WTC11 (cell line): Measurements from ENCODE around the gene KCNT1. TPM values are rescaled to one million over a fixed set of nuclear protein-coding genes. Genes with fewer than 3 reads are reported as not detected.
A peak's percentile ranks its signal among the peaks of the same experiment; 100 is the strongest.

ENCODE experiments used
- ATAC-seq: fragments of 200-7000 bp; cut with Tn5 transposase; 2 replicates; pipeline ENCODE4 v1.10.0; 2021; ENCODE audit warnings: mild to moderate bottlenecking, moderate library complexity
- CTCF ChIA-PET: fragments of 300-600 bp; sonication (Branson Sonifier 250); formaldehyde crosslinking; loops from one replicate; lab custom pipeline; 2021; ENCODE audit warnings: antibody characterized with exemption; lab: Charles Lee
- POLR2A ChIA-PET: fragments of 350-600 bp; sonication (Branson Sonifier 250); formaldehyde crosslinking; loops from one replicate; lab custom pipeline; 2021; ENCODE audit warnings: antibody characterized with exemption; lab: Charles Lee
- DNase-seq: peaks from one replicate; pipeline ENCODE4 v3.0.0; 2021; ENCODE audit warnings: low spot score
- H3K27ac Mint-ChIP-seq: 2 replicates; pipeline ENCODE4 v1.8.0; 2021; ENCODE audit warnings: mixed read lengths
- H3K27me3 Mint-ChIP-seq: 2 replicates; pipeline ENCODE4 v1.8.0; 2021; ENCODE audit warnings: low read depth, mild to moderate bottlenecking, moderate library complexity, mixed read lengths
- H3K36me3 Mint-ChIP-seq: 2 replicates; pipeline ENCODE4 v1.8.0; 2021; ENCODE audit warnings: mixed read lengths
- H3K4me1 Mint-ChIP-seq: 2 replicates; pipeline ENCODE4 v1.8.0; 2022; ENCODE audit warnings: mixed read lengths
- H3K4me3 Mint-ChIP-seq: 2 replicates; pipeline ENCODE4 v1.8.0; 2021; ENCODE audit warnings: mild to moderate bottlenecking, moderate library complexity, mixed read lengths
- H3K9me3 Mint-ChIP-seq: 2 replicates; pipeline ENCODE4 v1.8.0; 2021; ENCODE audit warnings: mixed read lengths
- ATF2 ChIP-seq: sonication (generic); formaldehyde crosslinking; IDR thresholded peaks from 2 replicates; pipeline ENCODE4 v1.8.1; 2022; ENCODE audit warnings: low read depth, missing genetic modification reagents, borderline replicate concordance
- ATF3 ChIP-seq: sonication (generic); formaldehyde crosslinking; conservative IDR thresholded peaks from 2 replicates; pipeline ENCODE4 v1.8.1; 2022; ENCODE audit warnings: mild to moderate bottlenecking, missing genetic modification reagents
- E2F1 ChIP-seq: sonication (generic); formaldehyde crosslinking; IDR thresholded peaks from 2 replicates; pipeline ENCODE4 v1.8.0; 2022; ENCODE audit warnings: mild to moderate bottlenecking, missing genetic modification reagents
- FOXP1 ChIP-seq: sonication (generic); formaldehyde crosslinking; IDR thresholded peaks from 2 replicates; pipeline ENCODE4 v1.8.0; 2022; ENCODE audit warnings: missing genetic modification reagents, mild to moderate bottlenecking, moderate library complexity, borderline replicate concordance
- JUN ChIP-seq: sonication (generic); formaldehyde crosslinking; IDR thresholded peaks from 2 replicates; pipeline ENCODE4 v1.8.0; 2023; ENCODE audit warnings: mild to moderate bottlenecking, missing genetic modification reagents
- RELA ChIP-seq: sonication (generic); formaldehyde crosslinking; IDR thresholded peaks from 2 replicates; pipeline ENCODE4 v1.8.1; 2022; ENCODE audit warnings: missing genetic modification reagents, mild to moderate bottlenecking, borderline replicate concordance
- TEAD4 ChIP-seq: sonication (generic); formaldehyde crosslinking; IDR thresholded peaks from 2 replicates; pipeline ENCODE4 v1.8.0; 2022; ENCODE audit warnings: mild to moderate bottlenecking, missing genetic modification reagents
- TP53 ChIP-seq: sonication (generic); formaldehyde crosslinking; IDR thresholded peaks from 2 replicates; pipeline ENCODE4 v1.8.1; 2023; ENCODE audit warnings: mild to moderate bottlenecking, missing genetic modification reagents
- total RNA-seq: library from RNA; stranded (reverse); gene quantifications from 3 replicates; pipeline ENCODE4 v1.2.3, GENCODE V29; 2021
- TF ChIP-seq, protein P1 (sequence below): fragments of 200-600 bp; IDR thresholded peaks from 2 replicates; pipeline ENCODE4 v1.8.0; 2022; ENCODE audit warnings: antibody characterized with exemption
- TF ChIP-seq, protein P2 (sequence below): sonication (generic); formaldehyde crosslinking; IDR thresholded peaks from 2 replicates; pipeline ENCODE4 v1.8.0; 2023; ENCODE audit warnings: missing genetic modification reagents, mild to moderate bottlenecking, borderline replicate concordance
- TF ChIP-seq, protein P3 (sequence below): sonication (generic); formaldehyde crosslinking; IDR thresholded peaks from 2 replicates; pipeline ENCODE4 v1.8.1; 2022; ENCODE audit warnings: missing genetic modification reagents, borderline replicate concordance

Gene KCNT1
- total RNA-seq, 1 experiment from 2014 or later = 0.13 TPM

DNA sequence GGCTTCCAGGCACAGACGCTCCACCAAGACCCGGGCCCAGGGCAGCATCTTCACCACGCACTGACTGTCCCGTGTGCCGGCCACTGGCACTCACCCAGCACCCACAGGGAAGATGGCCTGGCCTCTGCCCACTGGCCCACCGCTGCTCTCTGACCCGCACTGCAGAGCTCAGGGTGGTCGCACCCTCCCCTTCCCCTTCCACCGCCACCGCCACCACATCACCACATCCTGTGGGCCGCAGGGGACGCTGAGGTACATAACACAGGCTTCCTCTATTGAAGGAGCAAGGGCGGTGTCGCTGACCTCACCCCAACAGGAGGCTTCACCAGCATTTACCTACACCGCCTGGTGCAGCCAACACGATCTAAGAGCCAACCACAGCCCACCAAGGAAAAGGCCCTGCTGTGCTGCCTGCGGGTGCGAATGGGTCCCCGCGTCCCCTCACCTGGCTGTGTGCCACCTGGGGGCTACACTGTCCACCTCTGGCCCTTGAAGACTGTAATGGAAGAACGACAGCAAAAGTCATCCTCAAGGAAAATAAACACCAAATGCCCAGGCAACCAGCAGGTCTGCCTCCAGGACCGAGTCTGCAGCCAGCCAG, 103.5 kb downstream of the KCNT1 start:
- CTCF ChIA-PET = interaction anchor here (0.7 to 1.4 kb wide), 3 partner anchors 10 to 156 kb away, joined by 3 to 5 read pairs (median 3); partner anchors contain the start of gene UBAC1
- Mint-ChIP-seq H3K27ac (peak overlapping the region; percentile 79; the same call in 1 of the 2 replicates), H3K4me1 (peaks cover 4% of the 10 kb centered on the region; the same call in 1 of the 2 replicates), H3K36me3 (peaks cover 8% of the 10 kb centered on the region), H3K27me3 (no peaks in the 10 kb centered on the region), H3K9me3 (peaks cover 6% of the 10 kb centered on the region), H3K4me3 (no peak overlapping the region)
- ATAC-seq (no peak), DNase-seq (no peak)
- 0 out of 2 replicates have a peak, but pooled peaks have one; percentile 10 for TF ChIP-seq FOXP1 (CRISPR knock-in tag)
- no peak for TF ChIP-seq E2F1 (CRISPR knock-in tag)
- POLR2A ChIA-PET = no interaction called here

- CTCF ChIA-PET = interaction anchor here (1.1 kb wide), 1 partner anchor 12 kb away, joined by 3 read pairs; no protein-coding TSS in a partner anchor
- no peaks in the 10 kb centered on the region for H3K4me1 Mint-ChIP-seq
- no peak for DNase-seq
- H3K9me3 Mint-ChIP-seq = no peaks in the 10 kb centered on the region
- no peak for TF ChIP-seq ATF3 (CRISPR knock-in tag)
- TF ChIP-seq, all 79 proteins: peak for 0
- peaks cover 37% of the 10 kb centered on the region for H3K36me3 Mint-ChIP-seq
- POLR2A ChIA-PET = no interaction called here
- H3K27ac Mint-ChIP-seq = no peak overlapping the region
- H3K4me3 Mint-ChIP-seq = no peak overlapping the region
- ATAC-seq = no peak
- H3K27me3 Mint-ChIP-seq = no peaks in the 10 kb centered on the region
These were observed 107.2 kb downstream of the KCNT1 start for GRCh38 chr9:135809166-135809565.

DNA sequence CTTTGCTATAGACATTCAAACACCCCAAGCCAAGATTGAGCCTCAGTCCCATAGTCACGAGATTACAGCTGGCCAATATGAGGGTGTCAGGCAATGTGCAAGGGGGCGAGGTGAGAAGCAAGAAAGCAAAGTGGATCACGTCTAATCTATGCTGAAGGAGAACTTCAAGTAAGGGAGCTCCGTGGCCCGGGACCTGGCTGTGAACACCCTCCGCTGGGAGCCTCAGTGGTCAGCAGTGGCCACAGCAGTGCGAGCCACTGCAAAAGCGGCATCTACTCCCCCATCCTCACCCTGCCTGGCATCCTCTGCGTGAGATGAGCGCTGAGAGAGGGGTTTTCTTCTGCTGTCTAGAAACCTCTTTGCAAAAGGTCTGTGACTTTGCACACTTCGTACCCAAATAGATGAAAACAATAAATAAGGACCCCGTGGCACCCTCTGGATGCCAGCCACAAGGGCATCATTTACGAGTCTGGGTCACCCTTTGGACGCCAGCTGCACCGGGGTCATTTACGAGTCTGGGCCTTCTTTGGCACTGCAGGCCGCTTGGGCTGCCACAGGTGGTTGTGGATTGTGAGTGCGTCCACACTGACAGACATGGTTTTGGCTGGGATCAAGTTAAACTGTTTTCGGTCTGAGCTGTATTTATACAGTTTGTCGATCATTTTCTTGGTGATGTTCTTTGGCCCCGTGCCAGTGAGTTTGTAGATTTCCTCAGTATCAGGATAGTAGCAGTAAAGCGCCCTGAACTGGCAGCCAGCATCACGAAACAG, 109.0 kb downstream of the KCNT1 start:
- ATAC-seq (no peak), DNase-seq (no peak)
- TF ChIP-seq RELA (CRISPR knock-in tag) = no peak
- no peak for TF ChIP-seq TP53 (CRISPR knock-in tag)
- TF ChIP-seq TEAD4 (CRISPR knock-in tag) = no peak
- POLR2A ChIA-PET = no interaction called here
- H3K9me3 Mint-ChIP-seq = no peaks in the 10 kb centered on the region
- peaks cover 2% of the 10 kb centered on the region; the same call in 1 of the 2 replicates for H3K4me1 Mint-ChIP-seq
- no peaks in the 10 kb centered on the region for H3K27me3 Mint-ChIP-seq
- H3K27ac Mint-ChIP-seq = no peak overlapping the region
- H3K4me3 Mint-ChIP-seq = no peak overlapping the region
- CTCF ChIA-PET = no interaction called here
- peaks cover 54% of the 10 kb centered on the region for H3K36me3 Mint-ChIP-seq

GRCh38 chr9:135811801-135812200, 109.8 kb downstream of the KCNT1 start:
- ATAC-seq = no peak
- H3K9me3 Mint-ChIP-seq = no peaks in the 10 kb centered on the region
- peaks cover 4% of the 10 kb centered on the region; the same call in 1 of the 2 replicates for H3K4me1 Mint-ChIP-seq
- H3K4me3 Mint-ChIP-seq = no peak overlapping the region
- no peaks in the 10 kb centered on the region for H3K27me3 Mint-ChIP-seq
- CTCF ChIA-PET = no interaction called here
- TF ChIP-seq, protein P1, sequence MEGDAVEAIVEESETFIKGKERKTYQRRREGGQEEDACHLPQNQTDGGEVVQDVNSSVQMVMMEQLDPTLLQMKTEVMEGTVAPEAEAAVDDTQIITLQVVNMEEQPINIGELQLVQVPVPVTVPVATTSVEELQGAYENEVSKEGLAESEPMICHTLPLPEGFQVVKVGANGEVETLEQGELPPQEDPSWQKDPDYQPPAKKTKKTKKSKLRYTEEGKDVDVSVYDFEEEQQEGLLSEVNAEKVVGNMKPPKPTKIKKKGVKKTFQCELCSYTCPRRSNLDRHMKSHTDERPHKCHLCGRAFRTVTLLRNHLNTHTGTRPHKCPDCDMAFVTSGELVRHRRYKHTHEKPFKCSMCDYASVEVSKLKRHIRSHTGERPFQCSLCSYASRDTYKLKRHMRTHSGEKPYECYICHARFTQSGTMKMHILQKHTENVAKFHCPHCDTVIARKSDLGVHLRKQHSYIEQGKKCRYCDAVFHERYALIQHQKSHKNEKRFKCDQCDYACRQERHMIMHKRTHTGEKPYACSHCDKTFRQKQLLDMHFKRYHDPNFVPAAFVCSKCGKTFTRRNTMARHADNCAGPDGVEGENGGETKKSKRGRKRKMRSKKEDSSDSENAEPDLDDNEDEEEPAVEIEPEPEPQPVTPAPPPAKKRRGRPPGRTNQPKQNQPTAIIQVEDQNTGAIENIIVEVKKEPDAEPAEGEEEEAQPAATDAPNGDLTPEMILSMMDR = no peak
- TF ChIP-seq FOXP1 (CRISPR knock-in tag) (no peak), JUN (CRISPR knock-in tag) (no peak), ATF2 (CRISPR knock-in tag) (no peak)
- TF ChIP-seq, protein P2, sequence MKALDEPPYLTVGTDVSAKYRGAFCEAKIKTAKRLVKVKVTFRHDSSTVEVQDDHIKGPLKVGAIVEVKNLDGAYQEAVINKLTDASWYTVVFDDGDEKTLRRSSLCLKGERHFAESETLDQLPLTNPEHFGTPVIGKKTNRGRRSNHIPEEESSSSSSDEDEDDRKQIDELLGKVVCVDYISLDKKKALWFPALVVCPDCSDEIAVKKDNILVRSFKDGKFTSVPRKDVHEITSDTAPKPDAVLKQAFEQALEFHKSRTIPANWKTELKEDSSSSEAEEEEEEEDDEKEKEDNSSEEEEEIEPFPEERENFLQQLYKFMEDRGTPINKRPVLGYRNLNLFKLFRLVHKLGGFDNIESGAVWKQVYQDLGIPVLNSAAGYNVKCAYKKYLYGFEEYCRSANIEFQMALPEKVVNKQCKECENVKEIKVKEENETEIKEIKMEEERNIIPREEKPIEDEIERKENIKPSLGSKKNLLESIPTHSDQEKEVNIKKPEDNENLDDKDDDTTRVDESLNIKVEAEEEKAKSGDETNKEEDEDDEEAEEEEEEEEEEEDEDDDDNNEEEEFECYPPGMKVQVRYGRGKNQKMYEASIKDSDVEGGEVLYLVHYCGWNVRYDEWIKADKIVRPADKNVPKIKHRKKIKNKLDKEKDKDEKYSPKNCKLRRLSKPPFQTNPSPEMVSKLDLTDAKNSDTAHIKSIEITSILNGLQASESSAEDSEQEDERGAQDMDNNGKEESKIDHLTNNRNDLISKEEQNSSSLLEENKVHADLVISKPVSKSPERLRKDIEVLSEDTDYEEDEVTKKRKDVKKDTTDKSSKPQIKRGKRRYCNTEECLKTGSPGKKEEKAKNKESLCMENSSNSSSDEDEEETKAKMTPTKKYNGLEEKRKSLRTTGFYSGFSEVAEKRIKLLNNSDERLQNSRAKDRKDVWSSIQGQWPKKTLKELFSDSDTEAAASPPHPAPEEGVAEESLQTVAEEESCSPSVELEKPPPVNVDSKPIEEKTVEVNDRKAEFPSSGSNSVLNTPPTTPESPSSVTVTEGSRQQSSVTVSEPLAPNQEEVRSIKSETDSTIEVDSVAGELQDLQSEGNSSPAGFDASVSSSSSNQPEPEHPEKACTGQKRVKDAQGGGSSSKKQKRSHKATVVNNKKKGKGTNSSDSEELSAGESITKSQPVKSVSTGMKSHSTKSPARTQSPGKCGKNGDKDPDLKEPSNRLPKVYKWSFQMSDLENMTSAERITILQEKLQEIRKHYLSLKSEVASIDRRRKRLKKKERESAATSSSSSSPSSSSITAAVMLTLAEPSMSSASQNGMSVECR = no peak
- TF ChIP-seq, protein P3, sequence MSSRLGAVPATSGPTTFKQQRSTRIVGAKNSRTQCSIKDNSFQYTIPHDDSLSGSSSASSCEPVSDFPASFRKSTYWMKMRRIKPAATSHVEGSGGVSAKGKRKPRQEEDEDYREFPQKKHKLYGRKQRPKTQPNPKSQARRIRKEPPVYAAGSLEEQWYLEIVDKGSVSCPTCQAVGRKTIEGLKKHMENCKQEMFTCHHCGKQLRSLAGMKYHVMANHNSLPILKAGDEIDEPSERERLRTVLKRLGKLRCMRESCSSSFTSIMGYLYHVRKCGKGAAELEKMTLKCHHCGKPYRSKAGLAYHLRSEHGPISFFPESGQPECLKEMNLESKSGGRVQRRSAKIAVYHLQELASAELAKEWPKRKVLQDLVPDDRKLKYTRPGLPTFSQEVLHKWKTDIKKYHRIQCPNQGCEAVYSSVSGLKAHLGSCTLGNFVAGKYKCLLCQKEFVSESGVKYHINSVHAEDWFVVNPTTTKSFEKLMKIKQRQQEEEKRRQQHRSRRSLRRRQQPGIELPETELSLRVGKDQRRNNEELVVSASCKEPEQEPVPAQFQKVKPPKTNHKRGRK (CRISPR knock-in tag) = no peak
- no peak overlapping the region for H3K27ac Mint-ChIP-seq
- no peak for DNase-seq
- peaks cover 62% of the 10 kb centered on the region for H3K36me3 Mint-ChIP-seq
- POLR2A ChIA-PET = no interaction called here
